ENCODE results near the gene HAGH. TPM values are rescaled to one million over a fixed set of nuclear protein-coding genes. Genes with fewer than 3 reads are reported as not detected.
"Not testable (repeated sequence)": the region's sequence is repeated elsewhere in the genome, so short reads cannot be mapped to it uniquely, and the experiment has no call there.

HAGH gene
- polyA plus RNA-seq: 100 to 1,000 TPM in 2 of 4 donors, 10 to 100 TPM in 2; 49.4 to 167 (median 102) TPM
- long read RNA-seq, donor 1: 0 reads
- long read RNA-seq, donor 2, partial matches to known transcripts: 0 of 6 reads
- long read RNA-seq, donor 2, other reads (novel, unspliced or antisense): 0 of 6 reads
- long read RNA-seq, donor 3, transcript HAGH-202 (9 exons, 2,984 nt): major isoform, 9 of 12 reads
- long read RNA-seq, donor 3, partial matches to known transcripts: 0 of 12 reads
- long read RNA-seq, donor 3, other reads (novel, unspliced or antisense): 0 of 12 reads
- long read RNA-seq, donor 4, partial matches to known transcripts: 0 of 2 reads
- long read RNA-seq, donor 4, other reads (novel, unspliced or antisense): 0 of 2 reads
- long read RNA-seq, donor 5, partial matches to known transcripts: 0 of 7 reads
- long read RNA-seq, donor 5, other reads (novel, unspliced or antisense): 0 of 7 reads
- long read RNA-seq, donor 6, transcript HAGH-201 (10 exons, 1,257 nt): major isoform, 5 of 9 reads
- long read RNA-seq, donor 6, partial matches to known transcripts: 0 of 9 reads
- long read RNA-seq, donor 6, other reads (novel, unspliced or antisense): 0 of 9 reads
- long read RNA-seq, donor 7, transcript HAGH-201 (10 exons, 1,257 nt): minor isoform, 13 of 40 reads
- long read RNA-seq, donor 7, transcript HAGH-202 (9 exons, 2,984 nt): major isoform, 21 of 40 reads
- long read RNA-seq, donor 7, partial matches to known transcripts: 5 of 40 reads
- long read RNA-seq, donor 7, other reads (novel, unspliced or antisense): 0 of 40 reads
- long read RNA-seq, donor 8: 0 reads
- long read RNA-seq, donor 9, partial matches to known transcripts: 0 of 2 reads
- long read RNA-seq, donor 9, other reads (novel, unspliced or antisense): 0 of 2 reads
- long read RNA-seq, donor 10, transcript HAGH-202 (9 exons, 2,984 nt): minor isoform, 5 of 23 reads
- long read RNA-seq, donor 10, transcript HAGH-201 (10 exons, 1,257 nt): major isoform, 11 of 23 reads
- long read RNA-seq, donor 10, partial matches to known transcripts: 6 of 23 reads
- long read RNA-seq, donor 10, other reads (novel, unspliced or antisense): 0 of 23 reads

DNA sequence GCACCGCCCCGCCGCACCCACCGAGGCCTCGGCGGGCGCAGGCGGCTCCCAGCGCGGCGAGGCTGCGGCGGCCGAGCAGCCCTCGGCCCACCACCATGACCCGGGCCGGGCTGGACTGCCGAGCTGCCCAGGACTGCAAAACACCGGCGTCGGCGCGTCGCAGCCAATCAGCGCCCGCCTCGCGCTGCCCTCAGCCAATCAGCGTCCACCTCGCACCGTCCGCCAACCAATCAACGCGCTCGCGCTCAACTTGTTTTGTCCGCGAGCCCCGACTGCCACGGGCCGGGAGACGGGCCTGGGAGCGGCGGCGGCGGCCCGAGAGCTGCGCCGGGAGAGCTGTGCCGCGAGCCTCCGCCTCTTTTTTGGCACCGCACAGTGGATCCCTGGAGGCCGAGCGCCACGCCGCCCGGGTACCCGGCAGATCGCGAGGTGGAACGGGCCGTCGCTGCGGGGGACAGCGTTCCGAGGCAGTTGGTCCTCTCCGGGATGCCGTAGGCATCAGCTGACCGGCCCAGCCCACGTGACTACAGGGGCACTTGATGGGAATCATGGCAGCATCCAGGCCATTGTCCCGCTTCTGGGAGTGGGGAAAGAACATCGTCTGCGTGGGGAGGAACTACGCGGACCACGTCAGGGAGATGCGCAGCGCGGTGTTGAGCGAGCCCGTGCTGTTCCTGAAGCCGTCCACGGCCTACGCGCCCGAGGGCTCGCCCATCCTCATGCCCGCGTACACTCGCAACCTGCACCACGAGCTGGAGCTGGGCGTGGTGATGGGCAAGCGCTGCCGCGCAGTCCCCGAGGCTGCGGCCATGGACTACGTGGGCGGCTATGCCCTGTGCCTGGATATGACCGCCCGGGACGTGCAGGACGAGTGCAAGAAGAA lies at the start of gene HAGH, which contains the start of gene FAHD1:
Gene HAGH (minus strand): TSS at position 135 of the 883 bp plus-strand sequence. CDS start 38 bp downstream, at position 97.
Gene FAHD1 (plus strand): TSS at position 516 of the 883 bp plus-strand sequence. CDS start 33 bp downstream, at position 549.
- Histone ChIP-seq H3K4me1 (ENCODE audit: control insufficient read depth in 3 of 3, insufficient read depth in 2 of 3, low read depth in 1 of 3, low read length in 2 of 3) (peaks cover 2 to 32% (median 3%) of the 10 kb centered on the region in 3 donors), H3K9me3 (ENCODE audit: control insufficient read depth in 2 of 2, insufficient read depth in 1 of 2, low read depth in 1 of 2, low read length in 1 of 2) (no peaks in the 10 kb centered on the region), H3K27ac (ENCODE audit: low read depth in 1 of 3, low read length in 2 of 3) (peak within 1 kb of the TSS; percentile 82 to 88 (median 83)), H3K4me3 (ENCODE audit: low read depth in 1 of 3, low read length in 3 of 3) (peak within 1 kb of the TSS; percentile 72 to 94 (median 73)), H3K36me3 (ENCODE audit: control insufficient read depth in 3 of 3, insufficient read depth in 2 of 3, low read depth in 1 of 3, low read length in 3 of 3) (peaks cover 0 to 18% (median 0%) of the 10 kb centered on the region in 3 donors), H3K27me3 (ENCODE audit: control insufficient read depth in 3 of 3, insufficient read depth in 3 of 3, low read length in 3 of 3) (no peaks in the 10 kb centered on the region)
- 0 to 1% (median 0%) methylated on average over 84 to 104 of the region's 104 CpGs for WGBS, 3 donors
- DNase-seq (peak; percentile 95 to 99), FAIRE-seq (no peak)

DNA sequence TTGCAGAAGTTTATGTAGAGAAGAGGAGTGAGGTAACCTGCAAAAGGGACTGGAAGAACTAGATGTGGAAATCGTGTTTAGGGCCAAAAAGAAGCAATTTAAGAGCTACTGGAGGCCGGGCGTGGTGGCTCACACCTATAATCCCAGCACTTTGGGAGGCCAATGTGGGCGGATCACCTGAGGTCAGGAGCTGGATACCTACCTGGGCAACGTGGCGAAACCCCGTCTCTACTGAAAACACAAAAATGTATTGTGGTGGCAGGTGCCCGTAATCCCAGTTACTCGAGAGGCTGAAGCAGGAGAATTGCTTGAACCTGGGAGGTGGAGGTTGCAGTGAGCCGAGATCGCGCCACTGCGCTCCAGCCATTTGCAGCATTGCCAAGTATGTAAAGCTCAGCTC lies 49.4 kb upstream of the HAGH start:
- not testable (repeated sequence) for H3K27ac ChIP-seq (ENCODE audit: low read depth in 1 of 3, low read length in 2 of 3)
- peaks cover 0 to 26% (median 6%) of the 10 kb centered on the region in 3 donors for H3K27me3 ChIP-seq (ENCODE audit: control insufficient read depth in 3 of 3, insufficient read depth in 3 of 3, low read length in 3 of 3)

DNA sequence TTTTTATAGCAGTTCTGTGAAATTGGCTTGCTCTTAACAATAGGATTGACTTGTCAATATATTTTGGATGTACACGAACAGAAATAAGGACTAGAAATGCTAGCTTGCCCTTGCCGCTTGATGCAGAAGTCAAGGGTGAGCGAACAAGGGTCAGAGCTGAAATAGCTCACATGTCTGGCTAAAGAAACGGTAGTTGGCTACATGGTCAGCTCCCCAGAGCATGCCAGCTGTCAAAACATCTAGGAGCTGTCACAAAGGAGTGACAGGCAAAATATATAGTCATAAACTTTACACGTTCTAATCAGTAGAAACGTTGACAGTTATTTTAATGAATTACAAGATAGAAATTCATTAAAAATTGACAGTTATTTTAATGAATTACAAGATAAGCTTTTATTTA lies 48.2 kb upstream of the HAGH start:
- FAIRE-seq (no peak), DNase-seq (no peak)
- Histone ChIP-seq H3K4me3 (ENCODE audit: low read depth in 1 of 3, low read length in 3 of 3) (no peak overlapping the region), H3K36me3 (ENCODE audit: control insufficient read depth in 3 of 3, insufficient read depth in 2 of 3, low read depth in 1 of 3, low read length in 3 of 3) (no peaks in the 10 kb centered on the region), H3K27me3 (ENCODE audit: control insufficient read depth in 3 of 3, insufficient read depth in 3 of 3, low read length in 3 of 3) (peaks cover 0 to 26% (median 6%) of the 10 kb centered on the region in 3 donors), H3K9me3 (ENCODE audit: control insufficient read depth in 2 of 2, insufficient read depth in 1 of 2, low read depth in 1 of 2, low read length in 1 of 2) (no peaks in the 10 kb centered on the region), H3K4me1 (ENCODE audit: control insufficient read depth in 3 of 3, insufficient read depth in 2 of 3, low read depth in 1 of 3, low read length in 2 of 3) (no peaks in the 10 kb centered on the region), H3K27ac (ENCODE audit: low read depth in 1 of 3, low read length in 2 of 3) (no peak overlapping the region)
- 47 to 56% (median 48%) methylated on average over 6 of the region's 6 CpGs for WGBS, 3 donors

More for the DNA sequence above, 49.4 kb upstream of the HAGH start:
- not testable (repeated sequence) for H3K4me3 ChIP-seq (ENCODE audit: low read depth in 1 of 3, low read length in 3 of 3); H3K36me3 ChIP-seq (ENCODE audit: control insufficient read depth in 3 of 3, insufficient read depth in 2 of 3, low read depth in 1 of 3, low read length in 3 of 3); H3K4me1 ChIP-seq (ENCODE audit: control insufficient read depth in 3 of 3, insufficient read depth in 2 of 3, low read depth in 1 of 3, low read length in 2 of 3); DNase-seq; FAIRE-seq; H3K9me3 ChIP-seq (ENCODE audit: control insufficient read depth in 2 of 2, insufficient read depth in 1 of 2, low read depth in 1 of 2, low read length in 1 of 2)
- WGBS, 3 donors: 84 to 85% (median 85%) methylated on average over 13 of the region's 13 CpGs

DNA sequence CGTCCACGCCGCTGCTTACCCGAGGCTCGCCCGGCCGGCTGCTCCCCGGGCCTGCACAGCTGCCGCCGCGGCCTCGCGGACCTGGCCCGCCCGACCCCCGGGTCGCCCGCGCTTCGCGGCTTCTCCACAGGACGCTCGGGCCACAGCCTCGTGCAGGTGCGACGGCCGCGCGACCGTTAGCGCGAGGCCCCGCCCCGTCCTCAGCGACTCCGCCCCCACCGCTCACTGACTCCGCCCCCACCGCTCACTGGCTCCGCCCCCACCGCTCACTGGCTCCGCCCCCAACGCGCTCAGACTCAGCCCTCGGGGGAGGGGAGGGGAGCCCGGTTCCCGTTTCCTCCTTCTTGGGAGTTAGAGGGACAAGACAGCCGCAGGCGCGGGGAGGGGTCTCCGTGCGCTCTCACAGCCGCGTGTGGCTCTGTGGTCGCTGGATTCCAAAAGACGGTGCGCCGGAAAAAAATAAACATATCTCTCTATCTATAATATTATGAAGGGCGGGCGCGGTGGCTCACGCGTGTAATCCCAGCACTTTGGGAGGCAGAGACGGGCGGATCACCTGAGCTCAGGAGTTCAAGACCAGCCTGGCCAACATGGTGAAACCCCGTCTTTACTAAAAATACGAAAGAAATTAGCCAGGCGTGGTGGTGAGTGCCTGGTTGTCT lies 45.5 kb upstream of the HAGH start, which contains the start of gene MEIOB:
Gene MEIOB (minus strand): TSS at position 191 of the 662 bp plus-strand sequence. CDS start 3,989 bp downstream, outside the sequence.
- Histone ChIP-seq H3K4me3 (ENCODE audit: low read depth in 1 of 3, low read length in 3 of 3) (peak within 1 kb of the TSS in 2 of 3 donors; percentile 29 to 45), H3K27me3 (ENCODE audit: control insufficient read depth in 3 of 3, insufficient read depth in 3 of 3, low read length in 3 of 3) (peaks cover 0 to 19% (median 4%) of the 10 kb centered on the region in 3 donors)

DNA sequence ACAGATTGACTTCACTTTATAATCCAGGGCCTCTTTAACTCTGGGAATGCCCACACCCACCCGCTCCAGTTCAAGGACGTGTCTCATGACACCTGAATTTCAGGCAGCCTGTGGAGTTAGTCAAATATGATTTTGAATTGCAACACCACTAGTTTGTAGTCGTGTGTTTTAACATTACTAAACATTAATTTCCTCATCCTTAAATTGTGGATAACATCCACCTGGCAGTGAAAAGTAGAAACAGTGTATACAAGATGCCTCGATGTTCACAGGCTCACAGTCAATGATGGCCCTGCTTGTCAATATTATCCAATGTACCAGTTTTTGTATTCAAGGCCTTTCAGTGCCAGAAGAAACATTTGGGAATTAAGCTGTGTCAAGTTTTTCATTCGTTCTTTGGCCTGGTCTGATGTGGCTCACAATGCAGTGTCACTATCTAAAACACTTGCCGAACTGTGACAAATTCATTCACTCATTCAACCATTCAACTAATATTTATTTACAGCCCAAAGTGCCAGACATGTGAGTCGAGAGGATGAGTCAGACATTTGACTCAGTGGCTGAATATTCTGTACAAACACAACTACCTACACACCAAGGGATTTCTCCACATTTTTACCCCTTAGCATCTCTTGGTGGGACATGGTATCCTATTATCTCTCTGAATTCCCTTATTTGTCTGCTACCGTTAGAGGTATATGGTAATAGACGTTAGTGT lies 43.9 kb upstream of the HAGH start:
- WGBS, 3 donors: 38 to 53% (median 42%) methylated on average over 9 of the region's 9 CpGs
- peaks cover 0 to 16% (median 3%) of the 10 kb centered on the region in 3 donors for H3K27me3 ChIP-seq (ENCODE audit: control insufficient read depth in 3 of 3, insufficient read depth in 3 of 3, low read length in 3 of 3)
- no peaks in the 10 kb centered on the region for H3K4me1 ChIP-seq (ENCODE audit: control insufficient read depth in 3 of 3, insufficient read depth in 2 of 3, low read depth in 1 of 3, low read length in 2 of 3)
- DNase-seq: no peak
- H3K27ac ChIP-seq (ENCODE audit: low read depth in 1 of 3, low read length in 2 of 3): no peak overlapping the region
- no peak for FAIRE-seq
- H3K9me3 ChIP-seq (ENCODE audit: control insufficient read depth in 2 of 2, insufficient read depth in 1 of 2, low read depth in 1 of 2, low read length in 1 of 2): no peaks in the 10 kb centered on the region
- H3K4me3 ChIP-seq (ENCODE audit: low read depth in 1 of 3, low read length in 3 of 3): no peak overlapping the region
- H3K36me3 ChIP-seq (ENCODE audit: control insufficient read depth in 3 of 3, insufficient read depth in 2 of 3, low read depth in 1 of 3, low read length in 3 of 3): no peaks in the 10 kb centered on the region

More for the DNA sequence above, 45.5 kb upstream of the HAGH start, which contains the start of gene MEIOB:
- DNase-seq: peak; percentile 46 to 57
- no peak for FAIRE-seq
- H3K27ac ChIP-seq (ENCODE audit: low read depth in 1 of 3, low read length in 2 of 3): no peak within 1 kb of the TSS
- no peaks in the 10 kb centered on the region for H3K4me1 ChIP-seq (ENCODE audit: control insufficient read depth in 3 of 3, insufficient read depth in 2 of 3, low read depth in 1 of 3, low read length in 2 of 3)
- no peaks in the 10 kb centered on the region for H3K36me3 ChIP-seq (ENCODE audit: control insufficient read depth in 3 of 3, insufficient read depth in 2 of 3, low read depth in 1 of 3, low read length in 3 of 3)
- H3K9me3 ChIP-seq (ENCODE audit: control insufficient read depth in 2 of 2, insufficient read depth in 1 of 2, low read depth in 1 of 2, low read length in 1 of 2): no peaks in the 10 kb centered on the region
- WGBS, 3 donors: 7 to 11% (median 11%) methylated on average over 49 to 68 of the region's 68 CpGs

DNA sequence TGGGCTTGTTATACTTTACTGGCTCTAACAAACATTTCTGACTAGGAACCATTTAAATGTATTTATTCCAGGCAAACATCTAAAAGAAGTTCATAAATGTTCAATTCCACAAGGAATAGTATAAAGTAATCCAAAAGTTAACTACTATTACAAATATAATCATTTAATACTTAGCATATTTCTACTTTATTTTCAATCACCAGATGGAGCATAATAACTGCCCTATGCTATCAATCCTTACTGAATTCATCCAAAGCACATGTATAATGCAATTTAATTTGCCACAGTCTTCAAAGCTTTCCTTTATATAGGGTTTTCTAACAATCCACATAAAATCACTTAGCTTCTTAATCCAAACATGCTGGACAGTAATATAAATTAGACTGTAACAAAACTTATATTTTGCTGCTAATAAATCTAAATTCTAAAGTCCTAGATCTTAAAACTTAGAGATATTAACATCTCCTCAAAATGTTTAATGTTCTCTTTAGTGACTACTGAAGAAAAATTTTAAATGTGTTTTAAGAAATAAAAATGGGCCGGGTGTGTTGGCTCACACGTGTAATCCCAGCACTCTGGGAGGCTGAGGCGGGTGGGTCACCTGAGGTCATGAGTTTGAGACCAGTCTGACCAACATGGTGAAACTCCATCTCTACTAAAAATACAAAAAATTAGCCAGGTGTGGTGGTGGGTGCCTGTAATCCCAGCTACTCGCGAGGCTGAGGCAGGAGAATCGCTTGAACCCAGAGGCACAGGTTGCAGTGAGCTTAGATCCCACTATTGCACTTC lies 39.5 kb upstream of the HAGH start:
- H3K36me3 ChIP-seq (ENCODE audit: control insufficient read depth in 3 of 3, insufficient read depth in 2 of 3, low read depth in 1 of 3, low read length in 3 of 3): no peaks in the 10 kb centered on the region
- no peak overlapping the region for H3K4me3 ChIP-seq (ENCODE audit: low read depth in 1 of 3, low read length in 3 of 3)
- H3K27ac ChIP-seq (ENCODE audit: low read depth in 1 of 3, low read length in 2 of 3): no peak overlapping the region
- H3K27me3 ChIP-seq (ENCODE audit: control insufficient read depth in 3 of 3, insufficient read depth in 3 of 3, low read length in 3 of 3): no peaks in the 10 kb centered on the region
- DNase-seq (no peak), FAIRE-seq (no peak)
- no peaks in the 10 kb centered on the region for H3K9me3 ChIP-seq (ENCODE audit: control insufficient read depth in 2 of 2, insufficient read depth in 1 of 2, low read depth in 1 of 2, low read length in 1 of 2)
- H3K4me1 ChIP-seq (ENCODE audit: control insufficient read depth in 3 of 3, insufficient read depth in 2 of 3, low read depth in 1 of 3, low read length in 2 of 3): no peaks in the 10 kb centered on the region
- 56 to 71% (median 59%) methylated on average over 5 to 6 of the region's 6 CpGs for WGBS, 3 donors
